DND-41 (cell line): ENCODE measurements around the gene ARIH2.
A peak's percentile ranks its signal among the peaks of the same experiment; 100 is the strongest.

Experiments
- ATAC-seq: fragments of 200-7000 bp; cut with Tn5 transposase; 3 replicates; pipeline ENCODE4 v1.9.1; 2021; ENCODE audit warnings: low read depth; ENCODE audit not compliant: insufficient read depth
- DNase-seq: peaks from one replicate; pipeline ENCODE4 v3.0.0-alpha.2; 2020
- H2AFZ ChIP-seq: 2 replicates; pipeline ENCODE4 v1.6.0; 2012; ENCODE audit warnings: low read depth, low read length
- H3K27ac ChIP-seq: 2 replicates; pipeline ENCODE4 v1.5.1; 2012; ENCODE audit warnings: low read length, inconsistent platforms
- H3K27me3 ChIP-seq: fragments of 200-600 bp; sonication (generic); 2 replicates; pipeline ENCODE4 v1.6.0; 2012; ENCODE audit warnings: low read length, mild to moderate bottlenecking, inconsistent platforms; ENCODE audit not compliant: insufficient read depth, poor library complexity
- H3K36me3 ChIP-seq: 2 replicates; pipeline ENCODE4 v1.5.1; 2012; ENCODE audit warnings: low read length, inconsistent platforms; ENCODE audit not compliant: insufficient read depth
- H3K4me1 ChIP-seq: 2 replicates; pipeline ENCODE4 v1.5.1; 2012; ENCODE audit warnings: mild to moderate bottlenecking, low read length; ENCODE audit not compliant: insufficient read depth
- H3K4me2 ChIP-seq: 2 replicates; pipeline ENCODE4 v1.6.0; 2012; ENCODE audit warnings: mild to moderate bottlenecking, moderate library complexity, low read length, inconsistent platforms; ENCODE audit not compliant: insufficient read depth
- H3K4me3 ChIP-seq, 2 experiments: fragments of 200-600 bp in 1 of 2; shearing (Covaris generic) in 1 of 2; 2 replicates each; pipeline ENCODE4 v1.5.1; 2012 to 2016; ENCODE audit warnings: inconsistent platforms in 2 of 2, low read length in 2 of 2, mild to moderate bottlenecking in 2 of 2, low read depth in 1 of 2, moderate library complexity in 1 of 2
- H3K79me2 ChIP-seq: 2 replicates; pipeline ENCODE4 v1.6.0; 2012; ENCODE audit warnings: low read length, inconsistent platforms; ENCODE audit not compliant: insufficient read depth
- H3K9ac ChIP-seq: 2 replicates; pipeline ENCODE4 v1.6.0; 2012; ENCODE audit warnings: low read depth, mild to moderate bottlenecking, inconsistent platforms, low read length, moderate library complexity
- H3K9me3 ChIP-seq: 2 replicates; pipeline ENCODE4 v1.5.1; 2012; ENCODE audit warnings: low read length, moderate library complexity, mild to moderate bottlenecking, inconsistent platforms; ENCODE audit not compliant: insufficient read depth, severe bottlenecking
- H4K20me1 ChIP-seq: 2 replicates; pipeline ENCODE4 v1.6.0; 2012; ENCODE audit warnings: low read length; ENCODE audit not compliant: insufficient read depth
- CTCF ChIP-seq: IDR thresholded peaks from 2 replicates; pipeline ENCODE4 v1.5.1; 2012; ENCODE audit warnings: borderline replicate concordance, low read length, moderate library complexity, mild to moderate bottlenecking; ENCODE audit not compliant: poor library complexity, severe bottlenecking; ENCODE audit errors: extremely low read depth
- EZH2 ChIP-seq: IDR thresholded peaks from 3 replicates; pipeline ENCODE4 v1.6.1; 2012; ENCODE audit warnings: borderline replicate concordance, low read depth, mild to moderate bottlenecking, moderate library complexity, low read length, inconsistent platforms; ENCODE audit not compliant: severe bottlenecking

The ARIH2 gene

GRCh38 chr3:49004352-49005302 is 86.0 kb downstream of the ARIH2 start:
- no peak overlapping the region for H3K4me3 ChIP-seq
- ATAC-seq (no peak), DNase-seq (no peak)
- H3K27ac ChIP-seq: no peak overlapping the region
- TF ChIP-seq CTCF: no peak
- no peak for TF ChIP-seq EZH2
- no peaks in the 10 kb centered on the region for H3K9me3 ChIP-seq
- H4K20me1 ChIP-seq: peaks cover 20% of the 10 kb centered on the region
- H3K4me2 ChIP-seq: no peak overlapping the region
- H3K27me3 ChIP-seq: no peaks in the 10 kb centered on the region
- peaks cover 24% of the 10 kb centered on the region for H3K79me2 ChIP-seq
- H3K9ac ChIP-seq: no peak overlapping the region
- H3K4me1 ChIP-seq: peaks cover 33% of the 10 kb centered on the region
- H3K36me3 ChIP-seq: peaks cover 11% of the 10 kb centered on the region
- H2AFZ ChIP-seq: no peak overlapping the region

DNA sequence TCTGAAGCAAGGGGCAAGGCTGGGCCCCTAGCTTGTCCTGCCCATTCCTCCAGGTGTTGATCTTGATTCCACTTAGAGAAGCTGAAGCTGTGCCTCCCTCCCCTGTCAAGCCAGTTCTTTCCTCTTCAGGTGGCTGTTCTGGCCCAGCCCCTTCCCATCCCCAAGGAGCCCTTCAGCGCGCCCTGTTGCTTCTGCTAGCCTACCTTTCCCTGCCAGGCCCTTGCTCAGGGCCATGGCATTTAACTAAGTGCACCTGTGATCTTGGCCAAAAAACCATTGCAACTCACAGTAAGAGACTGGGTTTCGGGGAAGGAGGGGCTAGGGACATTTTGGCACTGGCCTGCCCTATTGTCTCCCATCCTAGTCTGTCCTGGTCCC is 86.7 kb downstream of the ARIH2 start:
- DNase-seq (no peak), ATAC-seq (no peak)
- Histone ChIP-seq H3K27me3 (no peaks in the 10 kb centered on the region), H3K4me3 (no peak overlapping the region), H3K4me2 (no peak overlapping the region), H3K79me2 (peaks cover 31% of the 10 kb centered on the region), H3K4me1 (peaks cover 35% of the 10 kb centered on the region), H3K9me3 (no peaks in the 10 kb centered on the region), H3K9ac (no peak overlapping the region), H3K27ac (no peak overlapping the region), H3K36me3 (peaks cover 11% of the 10 kb centered on the region), H4K20me1 (peaks cover 26% of the 10 kb centered on the region), H2AFZ (no peak overlapping the region)
- TF ChIP-seq CTCF: no peak
- TF ChIP-seq EZH2: no peak

DNA sequence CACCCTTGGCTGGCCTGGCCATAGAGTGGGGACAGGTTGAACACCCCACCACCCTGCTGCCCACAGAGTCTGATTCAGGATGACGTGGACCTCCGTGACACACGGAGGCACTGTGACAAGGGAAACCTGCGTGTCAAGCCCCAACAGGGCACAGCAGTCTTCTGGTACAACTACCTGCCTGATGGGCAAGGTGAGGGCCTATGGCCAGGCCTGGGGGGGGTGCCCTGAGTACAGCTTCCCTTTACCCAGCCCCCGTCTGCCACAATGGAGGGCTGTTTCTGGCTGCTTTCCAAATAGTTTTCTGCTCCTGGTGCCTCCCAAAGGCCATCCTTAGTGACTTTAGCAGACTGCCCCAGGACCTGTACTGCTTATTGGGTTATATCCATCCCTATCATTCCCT is 87.4 kb downstream of the ARIH2 start:
- peaks cover 12% of the 10 kb centered on the region for H3K36me3 ChIP-seq
- peak overlapping the region; percentile 75 for H3K4me2 ChIP-seq
- DNase-seq (no peak), ATAC-seq (no peak)
- TF ChIP-seq EZH2 (no peak), CTCF (no peak)
- H3K9ac ChIP-seq: peak overlapping the region; percentile 98
- H3K27ac ChIP-seq: no peak overlapping the region
- H3K79me2 ChIP-seq: peaks cover 36% of the 10 kb centered on the region
- H3K27me3 ChIP-seq: no peaks in the 10 kb centered on the region
- peaks cover 35% of the 10 kb centered on the region for H3K4me1 ChIP-seq
- no peaks in the 10 kb centered on the region for H3K9me3 ChIP-seq
- H4K20me1 ChIP-seq: peaks cover 29% of the 10 kb centered on the region
- H3K4me3 ChIP-seq: peak overlapping the region in 1 of 2 experiments; percentile 86; a peak in 2 of 4 replicates
- peak overlapping the region; percentile 77 for H2AFZ ChIP-seq
